ENCODE measurements around the gene SLC5A10. TPM values are rescaled to one million over a fixed set of nuclear protein-coding genes. Genes with fewer than 3 reads are reported as not detected.

The SLC5A10 gene
- total and polyA plus RNA-seq, 12 donors: 0.06 to 0.19 (median 0.10) TPM; not detected in 6

DNA sequence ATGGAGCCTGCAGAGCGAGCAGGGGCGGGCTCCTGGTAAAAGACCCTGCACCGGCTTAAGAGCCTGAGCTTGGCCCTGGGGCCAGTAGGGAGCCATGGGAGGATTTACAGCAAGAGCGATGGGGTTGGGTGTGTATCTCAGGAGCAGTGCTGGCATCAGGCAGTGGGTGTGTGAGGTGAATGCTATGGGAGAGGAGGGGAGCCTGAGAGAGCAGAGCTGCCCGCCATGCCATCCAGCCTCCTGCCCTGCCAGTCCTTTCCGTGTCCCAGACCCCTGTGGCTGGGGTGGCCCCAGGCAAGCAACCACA lies 29.3 kb downstream of the SLC5A10 start:
- no peak for TF ChIP-seq CTCF (IDR thresholded peaks at IDR 0.05)
- ATAC-seq: no peak
- H3K4me3 ChIP-seq: no peak overlapping the region
- 92 to 96% methylated on average over 6 of the region's 6 CpGs for WGBS, 2 donors
- DNase-seq: no peak
- no peaks in the 10 kb centered on the region for H3K9me3 ChIP-seq
- no peak overlapping the region for H3K27ac ChIP-seq
- intact Hi-C loops (cut with DNase I): loop anchor here in 1 of 10 donors (10.0 kb wide), 1 partner anchor 56 kb away; no protein-coding TSS in a partner anchor
- peaks cover 0 to 10% (median 0%) of the 10 kb centered on the region in 9 donors for H3K36me3 ChIP-seq
- no peaks in the 10 kb centered on the region for H3K27me3 ChIP-seq
- H3K4me1 ChIP-seq: no peaks in the 10 kb centered on the region

DNA sequence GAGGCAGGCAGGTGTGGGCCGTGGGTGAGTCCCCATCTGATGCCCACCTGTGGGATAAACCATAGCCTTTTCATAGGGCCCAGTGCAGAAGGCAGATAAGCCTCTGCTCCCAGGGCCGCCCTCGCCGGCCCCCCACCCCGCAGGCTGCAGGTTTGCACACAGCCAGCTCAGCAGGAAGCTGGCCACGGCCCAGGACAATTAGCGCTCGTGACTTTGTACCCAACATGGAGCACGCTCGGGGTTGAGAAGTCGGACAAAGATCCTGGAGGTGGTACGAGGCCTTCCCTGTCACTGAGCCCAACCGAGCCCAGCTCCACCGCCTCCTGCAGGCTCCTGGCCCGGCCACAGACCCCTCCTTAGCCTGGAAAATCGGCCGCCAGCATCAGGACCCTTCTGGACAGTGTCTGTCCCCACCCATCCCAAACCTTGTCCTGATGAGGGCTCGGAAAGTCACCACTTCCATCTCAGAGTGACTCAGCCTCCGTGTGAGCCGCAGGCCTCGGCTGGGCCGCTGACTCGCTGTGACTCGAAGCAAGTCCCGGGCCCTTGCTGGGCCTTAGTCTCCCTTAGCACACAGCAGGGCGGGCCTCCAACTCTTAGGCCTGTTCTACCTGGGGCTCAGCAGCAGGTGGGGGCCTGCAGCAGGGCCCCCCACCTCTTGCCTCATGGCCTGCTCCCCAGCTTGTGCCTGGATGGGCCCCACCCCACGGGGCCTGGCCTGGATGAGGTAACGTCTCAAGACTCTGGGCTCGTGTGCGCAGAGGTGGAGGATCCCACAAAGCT lies 29.9 kb downstream of the SLC5A10 start:
- no peak for TF ChIP-seq CTCF (IDR thresholded peaks at IDR 0.05)
- Histone ChIP-seq H3K4me1 (no peaks in the 10 kb centered on the region), H3K27ac (no peak overlapping the region), H3K27me3 (no peaks in the 10 kb centered on the region), H3K9me3 (no peaks in the 10 kb centered on the region), H3K36me3 (peaks cover 0 to 10% (median 0%) of the 10 kb centered on the region in 9 donors), H3K4me3 (no peak overlapping the region)
- ATAC-seq (no peak), DNase-seq (no peak)
- intact Hi-C loops (cut with DNase I): loop anchor here in 1 of 10 donors (10.0 kb wide), 1 partner anchor 57 kb away; no protein-coding TSS in a partner anchor
- 78 to 83% methylated on average over 30 of the region's 30 CpGs for WGBS, 2 donors

DNA sequence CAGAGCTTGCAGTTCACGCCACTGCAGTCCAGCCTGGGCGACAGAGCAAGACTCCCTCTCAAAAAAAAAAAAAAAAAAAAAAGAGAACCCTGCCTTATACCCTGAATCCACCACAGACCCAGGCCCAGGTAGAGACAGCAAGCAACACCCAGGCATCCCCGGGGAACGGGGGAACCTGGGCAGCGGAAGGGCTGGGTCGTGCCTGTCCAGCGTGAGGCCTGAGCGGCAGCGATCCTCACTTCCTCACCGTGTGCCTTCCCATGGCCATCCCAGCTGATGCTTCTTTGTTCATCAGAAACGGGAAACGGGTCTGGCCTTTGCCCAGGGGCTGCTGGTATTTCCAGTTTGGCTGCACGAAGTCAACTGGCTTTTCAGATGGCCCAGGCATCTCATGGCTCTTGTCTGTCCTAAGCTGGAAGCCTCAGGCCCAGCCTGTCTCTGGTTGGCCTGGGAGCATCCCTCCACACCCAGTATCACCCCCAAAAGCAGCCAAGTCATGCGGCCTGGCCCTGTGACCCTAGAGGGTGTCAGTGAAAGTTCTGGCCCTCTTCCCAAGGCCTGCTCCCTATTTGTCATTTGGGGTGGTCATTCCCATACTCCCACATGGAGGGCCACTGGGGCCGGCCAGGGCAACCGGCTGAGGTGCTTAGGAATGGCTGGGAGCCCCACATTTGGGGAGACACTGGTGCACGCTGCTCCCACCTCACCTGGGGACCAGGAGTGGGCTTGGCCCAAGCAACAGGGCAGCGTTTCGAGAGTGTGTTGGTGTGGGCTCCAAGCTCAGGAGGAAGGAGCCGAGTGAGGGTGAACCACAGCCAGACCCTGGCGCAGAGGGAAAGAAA lies 32.5 kb downstream of the SLC5A10 start:
- TF ChIP-seq CTCF (IDR thresholded peaks at IDR 0.05): no peak
- no peak for DNase-seq
- Histone ChIP-seq H3K27ac (no peak overlapping the region), H3K4me1 (no peaks in the 10 kb centered on the region), H3K27me3 (no peaks in the 10 kb centered on the region), H3K4me3 (no peak overlapping the region), H3K9me3 (no peaks in the 10 kb centered on the region), H3K36me3 (no peaks in the 10 kb centered on the region)
- intact Hi-C loops (cut with DNase I): loop anchor here in 1 of 10 donors (10.0 kb wide), 1 partner anchor 60 kb away; no protein-coding TSS in a partner anchor
- 92 to 93% methylated on average over 21 of the region's 21 CpGs for WGBS, 2 donors
- no peak for ATAC-seq

DNA sequence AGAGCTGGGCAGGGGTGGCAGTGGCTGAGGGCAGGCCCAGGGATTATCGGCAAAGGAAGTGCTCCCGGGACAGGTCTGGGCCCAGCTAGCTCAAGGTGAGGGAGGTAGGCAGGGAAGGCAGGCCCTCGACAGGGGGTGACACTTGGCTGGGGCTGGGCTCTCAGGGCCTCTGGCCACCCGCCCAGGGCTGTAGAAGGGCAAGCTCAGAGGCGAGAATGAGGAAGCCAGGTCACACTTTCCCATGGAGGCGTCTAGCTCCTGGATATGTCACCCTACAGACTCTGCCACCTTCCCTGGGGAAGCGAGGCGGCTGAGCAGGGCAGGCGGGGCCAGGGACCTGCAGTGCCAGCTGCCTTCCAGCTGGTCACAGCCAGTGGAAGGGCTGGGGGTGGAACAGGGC lies 33.5 kb downstream of the SLC5A10 start:
- no peak for TF ChIP-seq CTCF (IDR thresholded peaks at IDR 0.05)
- no peaks in the 10 kb centered on the region for H3K9me3 ChIP-seq
- no peak overlapping the region for H3K27ac ChIP-seq
- H3K4me1 ChIP-seq: no peaks in the 10 kb centered on the region
- H3K4me3 ChIP-seq: no peak overlapping the region
- H3K36me3 ChIP-seq: no peaks in the 10 kb centered on the region
- 83 to 92% methylated on average over 9 of the region's 9 CpGs for WGBS, 2 donors
- DNase-seq: no peak
- ATAC-seq: peak in 1 of 8 donors; percentile 13
- intact Hi-C loops (cut with DNase I): loop anchor here in 1 of 10 donors (10.0 kb wide), 1 partner anchor 61 kb away; no protein-coding TSS in a partner anchor
- H3K27me3 ChIP-seq: no peaks in the 10 kb centered on the region
